BJ (cell line): ENCODE results near the gene EVC. TPM values are rescaled to one million over a fixed set of nuclear protein-coding genes. Genes with fewer than 3 reads are reported as not detected.
"Not testable (repeated sequence)": the region's sequence is repeated elsewhere in the genome, so short reads cannot be mapped to it uniquely, and the experiment has no call there.

Experiments used
- CTCF ChIA-PET: fragments of 350-600 bp; formaldehyde crosslinking; extraction: SDS; loops from one replicate; lab custom pipeline; 2021; ENCODE audit warnings: antibody characterized with exemption, inconsistent platforms; lab: Yijun Ruan, JAX
- POLR2A ChIA-PET: fragments of 300-600 bp; sonication (Branson Sonifier 250); formaldehyde crosslinking; extraction: SDS; loops from one replicate; lab custom pipeline; 2021; ENCODE audit warnings: antibody characterized with exemption; lab: Charles Lee
- DNase-seq: peaks from one replicate; pipeline ENCODE4 v3.0.0-alpha.2; 2011; ENCODE audit warnings: low read depth
- H3K27me3 ChIP-seq: 2 replicates; pipeline ENCODE4 v1.6.0; 2011; ENCODE audit warnings: low read length; ENCODE audit not compliant: control insufficient read depth, insufficient read depth
- H3K36me3 ChIP-seq: 2 replicates; pipeline ENCODE4 v1.5.1; 2011; ENCODE audit warnings: low read length; ENCODE audit not compliant: control insufficient read depth, insufficient read depth
- H3K4me3 ChIP-seq: 2 replicates; pipeline ENCODE4 v1.5.1; 2011; ENCODE audit warnings: low read depth, mild to moderate bottlenecking, control low read depth, low read length
- CTCF ChIP-seq: IDR thresholded peaks from 2 replicates; pipeline ENCODE4 v1.5.1; 2011; ENCODE audit warnings: low read depth, mild to moderate bottlenecking, control low read depth, inconsistent platforms, low read length, moderate library complexity; ENCODE audit not compliant: insufficient read depth
- polyA plus RNA-seq: library from polyadenylated mRNA; depleted of rRNA; stranded (reverse); fragments of >200 nt; gene quantifications from 2 replicates; pipeline ENCODE4 v1.2.3, GENCODE V29; 2011

The EVC gene
- polyA plus RNA-seq, 1 experiment, result 12.8 TPM

- Histone ChIP-seq H3K4me3 (no peak overlapping the region), H3K36me3 (peaks cover 65% of the 10 kb centered on the region), H3K27me3 (no peaks in the 10 kb centered on the region)
- TF ChIP-seq CTCF, result no peak
- ChIA-PET CTCF (interaction anchor here (1.2 kb wide), 1 partner anchor 755 kb away, joined by 3 read pairs; no protein-coding TSS in a partner anchor), POLR2A (no interaction called here)
- DNase-seq, result no peak
Observed at GRCh38 chr4:5805270-5805669, 94.3 kb downstream of the EVC start.

DNA sequence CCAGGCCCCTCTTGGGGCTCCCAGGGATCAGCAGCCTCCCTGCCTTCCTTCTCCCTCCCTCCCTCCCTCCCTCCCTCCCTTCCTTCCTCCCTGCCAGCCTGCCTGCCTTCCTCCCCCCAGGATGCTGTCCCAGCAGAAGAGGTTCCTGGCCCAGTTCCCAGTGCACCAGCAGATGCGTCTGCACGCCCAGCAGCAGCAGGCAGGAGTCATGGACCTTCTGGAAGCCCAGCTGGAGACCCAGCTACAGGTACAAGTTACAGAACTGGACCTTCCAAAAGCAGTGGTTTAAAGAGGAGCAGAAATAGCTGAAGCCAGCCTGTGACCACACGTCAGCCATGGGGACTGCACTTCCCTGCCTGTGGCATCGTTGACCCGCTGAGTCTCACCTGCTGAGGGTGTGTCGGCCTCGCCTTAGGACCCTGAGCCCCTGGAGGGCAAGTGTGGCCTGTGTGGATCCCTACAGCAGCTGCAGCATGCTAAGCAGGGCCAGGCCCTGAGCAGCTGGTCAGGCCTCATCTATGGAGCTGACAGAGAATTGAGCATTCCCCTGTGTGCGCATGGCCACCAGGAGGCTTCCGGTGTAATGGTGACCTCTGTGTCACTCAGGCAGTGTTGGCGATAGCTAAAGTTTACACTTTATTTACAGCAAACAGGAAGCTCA is 97.2 kb downstream of the EVC start:
- Histone ChIP-seq H3K4me3 (no peak overlapping the region), H3K27me3 (no peaks in the 10 kb centered on the region), H3K36me3 (peaks cover 65% of the 10 kb centered on the region)
- no peak for TF ChIP-seq CTCF
- ChIA-PET POLR2A (no interaction called here), CTCF (interaction anchor here (0.8 to 1.1 kb wide), 2 partner anchors 10 to 18 kb away, joined by 3 to 6 read pairs; no protein-coding TSS in a partner anchor)
- DNase-seq, result no peak

- POLR2A ChIA-PET, result no interaction called here
- TF ChIP-seq CTCF, result no peak
- Histone ChIP-seq H3K27me3 (no peaks in the 10 kb centered on the region), H3K36me3 (peaks cover 61% of the 10 kb centered on the region), H3K4me3 (no peak overlapping the region)
- no peak for DNase-seq
- CTCF ChIA-PET, result interaction anchor here (0.7 kb wide), 1 partner anchor 19 kb away, joined by 3 read pairs; no protein-coding TSS in a partner anchor
Observed at GRCh38 chr4:5809216-5809776, 98.3 kb downstream of the EVC start.

DNA sequence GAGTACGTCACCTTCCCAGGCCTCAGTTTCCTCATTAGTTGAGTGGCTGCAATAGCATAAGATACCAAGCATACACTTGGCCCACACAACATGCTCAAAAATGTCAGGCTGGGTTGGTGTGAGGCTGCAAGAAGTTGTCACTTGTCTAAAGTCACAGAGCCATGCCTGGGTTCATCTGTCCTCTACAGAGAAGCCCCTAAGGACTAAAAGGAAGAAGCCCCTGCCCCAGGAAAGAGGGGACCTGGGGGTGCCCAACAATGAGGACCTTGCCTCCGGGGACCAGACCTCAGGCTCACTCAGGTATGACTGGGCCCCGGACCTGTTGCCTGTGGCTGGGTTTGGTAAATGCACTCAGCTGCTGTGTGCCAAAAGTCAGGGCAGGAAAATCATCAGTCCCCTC is 99.2 kb downstream of the EVC start:
- CTCF ChIA-PET, result interaction anchor here (0.7 kb wide), 1 partner anchor 20 kb away, joined by 3 read pairs; no protein-coding TSS in a partner anchor
- POLR2A ChIA-PET, result no interaction called here
- no peak for TF ChIP-seq CTCF
- no peak overlapping the region for H3K4me3 ChIP-seq
- no peak for DNase-seq
- no peaks in the 10 kb centered on the region for H3K27me3 ChIP-seq
- peaks cover 57% of the 10 kb centered on the region for H3K36me3 ChIP-seq

- no peaks in the 10 kb centered on the region for H3K27me3 ChIP-seq
- H3K4me3 ChIP-seq, result no peak overlapping the region
- no peak for DNase-seq
- no peak for TF ChIP-seq CTCF
- H3K36me3 ChIP-seq, result peaks cover 52% of the 10 kb centered on the region
- POLR2A ChIA-PET, result no interaction called here
- CTCF ChIA-PET, result interaction anchor here (0.7 kb wide), 1 partner anchor 21 kb away, joined by 3 read pairs; no protein-coding TSS in a partner anchor
Observed at GRCh38 chr4:5810770-5811430, 99.9 kb downstream of the EVC start.

- POLR2A ChIA-PET, result interaction anchor here (0.7 kb wide), 1 partner anchor 174 kb away, joined by 5 read pairs; no protein-coding TSS in a partner anchor
- peaks cover 58% of the 10 kb centered on the region for H3K36me3 ChIP-seq
- DNase-seq, H3K4me3 ChIP-seq, H3K27me3 ChIP-seq: not testable (repeated sequence)
- CTCF ChIA-PET, result interaction anchor here (0.9 to 2.4 kb wide), 7 partner anchors 10 to 233 kb away, joined by 3 to 15 read pairs (median 6); no protein-coding TSS in a partner anchor
Observed at GRCh38 chr4:5812057-5812456, 101.1 kb downstream of the EVC start.
